Measurements from ENCODE around the gene RNF152. TPM values are rescaled to one million over a fixed set of nuclear protein-coding genes. Genes with fewer than 3 reads are reported as not detected.

The RNF152 gene
- total RNA-seq, 1 donor from 2014 or later = 137 TPM

- Mint-ChIP-seq H3K27me3 (ENCODE audit: low read depth) (no peaks in the 10 kb centered on the region), H3K9me3 (ENCODE audit: low read depth) (no peaks in the 10 kb centered on the region), H3K4me3 (ENCODE audit: unreplicated experiment) (no peak overlapping the region), H3K4me1 (ENCODE audit: low read depth) (peaks cover 62% of the 10 kb centered on the region), H3K27ac (ENCODE audit: unreplicated experiment) (no peak overlapping the region), H3K36me3 (ENCODE audit: low read depth) (peaks cover 12% of the 10 kb centered on the region)
- TF ChIP-seq, protein P1, sequence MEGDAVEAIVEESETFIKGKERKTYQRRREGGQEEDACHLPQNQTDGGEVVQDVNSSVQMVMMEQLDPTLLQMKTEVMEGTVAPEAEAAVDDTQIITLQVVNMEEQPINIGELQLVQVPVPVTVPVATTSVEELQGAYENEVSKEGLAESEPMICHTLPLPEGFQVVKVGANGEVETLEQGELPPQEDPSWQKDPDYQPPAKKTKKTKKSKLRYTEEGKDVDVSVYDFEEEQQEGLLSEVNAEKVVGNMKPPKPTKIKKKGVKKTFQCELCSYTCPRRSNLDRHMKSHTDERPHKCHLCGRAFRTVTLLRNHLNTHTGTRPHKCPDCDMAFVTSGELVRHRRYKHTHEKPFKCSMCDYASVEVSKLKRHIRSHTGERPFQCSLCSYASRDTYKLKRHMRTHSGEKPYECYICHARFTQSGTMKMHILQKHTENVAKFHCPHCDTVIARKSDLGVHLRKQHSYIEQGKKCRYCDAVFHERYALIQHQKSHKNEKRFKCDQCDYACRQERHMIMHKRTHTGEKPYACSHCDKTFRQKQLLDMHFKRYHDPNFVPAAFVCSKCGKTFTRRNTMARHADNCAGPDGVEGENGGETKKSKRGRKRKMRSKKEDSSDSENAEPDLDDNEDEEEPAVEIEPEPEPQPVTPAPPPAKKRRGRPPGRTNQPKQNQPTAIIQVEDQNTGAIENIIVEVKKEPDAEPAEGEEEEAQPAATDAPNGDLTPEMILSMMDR (IDR thresholded peaks at IDR 0.05) = no peak
- DNase-seq (ENCODE audit: low spot score) = no peak
Observed at GRCh38 chr18:61824733-61825363, 68.0 kb downstream of the RNF152 start.

DNA sequence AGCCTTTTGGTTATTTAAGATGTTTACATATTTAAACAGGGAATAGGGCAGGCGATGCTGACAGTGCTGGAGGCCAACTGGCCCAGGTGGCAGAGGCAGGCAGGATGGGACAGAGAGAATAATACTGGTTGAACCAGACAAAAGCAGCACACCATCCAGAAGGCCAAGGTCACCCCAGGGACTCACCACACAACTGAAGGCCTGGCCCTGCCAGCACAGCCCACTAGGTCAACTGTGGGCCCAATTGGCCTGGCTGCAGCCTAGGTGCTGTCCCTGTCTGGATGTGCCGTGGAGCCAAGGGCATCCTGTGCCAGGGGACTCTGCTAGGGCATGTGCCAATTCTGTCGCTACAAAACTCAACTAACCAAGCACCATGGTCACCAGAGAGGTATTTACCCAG, 69.2 kb downstream of the RNF152 start:
- TF ChIP-seq, protein P1 (IDR thresholded peaks at IDR 0.05) = no peak
- H3K36me3 Mint-ChIP-seq (ENCODE audit: low read depth) = peaks cover 12% of the 10 kb centered on the region
- DNase-seq (ENCODE audit: low spot score) = no peak
- H3K9me3 Mint-ChIP-seq (ENCODE audit: low read depth) = no peaks in the 10 kb centered on the region
- H3K27ac Mint-ChIP-seq (ENCODE audit: unreplicated experiment) = no peak overlapping the region
- no peaks in the 10 kb centered on the region for H3K27me3 Mint-ChIP-seq (ENCODE audit: low read depth)
- no peak overlapping the region for H3K4me3 Mint-ChIP-seq (ENCODE audit: unreplicated experiment)
- peaks cover 58% of the 10 kb centered on the region for H3K4me1 Mint-ChIP-seq (ENCODE audit: low read depth)

- Mint-ChIP-seq H3K9me3 (ENCODE audit: low read depth) (no peaks in the 10 kb centered on the region), H3K27me3 (ENCODE audit: low read depth) (no peaks in the 10 kb centered on the region), H3K27ac (ENCODE audit: unreplicated experiment) (no peak overlapping the region), H3K36me3 (ENCODE audit: low read depth) (peaks cover 12% of the 10 kb centered on the region), H3K4me1 (ENCODE audit: low read depth) (peaks cover 58% of the 10 kb centered on the region), H3K4me3 (ENCODE audit: unreplicated experiment) (no peak overlapping the region)
- no peak for DNase-seq (ENCODE audit: low spot score)
- TF ChIP-seq, protein P1 (IDR thresholded peaks at IDR 0.05) = no peak
Observed at GRCh38 chr18:61822879-61823278, 69.9 kb downstream of the RNF152 start.

DNA sequence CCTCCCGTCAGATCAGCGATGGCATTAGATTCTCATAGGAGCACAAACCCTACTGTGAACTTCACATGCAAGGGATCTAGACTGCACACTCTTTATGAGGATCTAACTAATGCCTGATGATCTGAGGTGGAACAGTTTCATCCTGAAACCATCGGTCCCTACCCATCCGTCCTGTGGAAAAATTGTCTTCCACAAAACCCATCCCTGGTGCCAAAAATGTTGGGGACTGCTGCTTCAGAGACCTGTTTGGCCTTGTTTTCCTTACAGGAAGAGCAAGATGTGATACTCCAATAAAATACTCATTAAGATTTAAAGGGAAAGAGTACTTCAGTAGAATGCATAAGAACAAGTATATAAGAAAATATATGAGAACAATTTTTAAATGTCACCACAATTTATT, 71.1 kb downstream of the RNF152 start:
- TF ChIP-seq, protein P1 (IDR thresholded peaks at IDR 0.05) = no peak
- Mint-ChIP-seq H3K9me3 (ENCODE audit: low read depth) (no peaks in the 10 kb centered on the region), H3K27ac (ENCODE audit: unreplicated experiment) (peak overlapping the region; percentile 6), H3K4me3 (ENCODE audit: unreplicated experiment) (no peak overlapping the region), H3K36me3 (ENCODE audit: low read depth) (peaks cover 15% of the 10 kb centered on the region), H3K4me1 (ENCODE audit: low read depth) (peaks cover 55% of the 10 kb centered on the region), H3K27me3 (ENCODE audit: low read depth) (no peaks in the 10 kb centered on the region)
- no peak for DNase-seq (ENCODE audit: low spot score)

- H3K27me3 Mint-ChIP-seq (ENCODE audit: low read depth) = no peaks in the 10 kb centered on the region
- H3K4me3 Mint-ChIP-seq (ENCODE audit: unreplicated experiment) = no peak overlapping the region
- no peaks in the 10 kb centered on the region for H3K9me3 Mint-ChIP-seq (ENCODE audit: low read depth)
- peak overlapping the region; percentile 47 for H3K27ac Mint-ChIP-seq (ENCODE audit: unreplicated experiment)
- DNase-seq (ENCODE audit: low spot score) = no peak
- H3K4me1 Mint-ChIP-seq (ENCODE audit: low read depth) = peaks cover 47% of the 10 kb centered on the region
- TF ChIP-seq, protein P1 (IDR thresholded peaks at IDR 0.05) = no peak
- peaks cover 20% of the 10 kb centered on the region for H3K36me3 Mint-ChIP-seq (ENCODE audit: low read depth)
Observed at GRCh38 chr18:61820882-61821281, 71.9 kb downstream of the RNF152 start.

Data from chondrocyte (in vitro differentiated cells).